NCI-H1417 treated with DMSO at 0.1 percent for 48 hours (cell line): ENCODE results near the gene NR0B2.
"Not testable (repeated sequence)": the region's sequence is repeated elsewhere in the genome, so short reads cannot be mapped to it uniquely, and the experiment has no call there.

ENCODE experiments used
- DNase-seq: peaks from one replicate; lab custom pipeline; 2025; lab: John Stamatoyannopoulos, UW

The NR0B2 gene, protein sequence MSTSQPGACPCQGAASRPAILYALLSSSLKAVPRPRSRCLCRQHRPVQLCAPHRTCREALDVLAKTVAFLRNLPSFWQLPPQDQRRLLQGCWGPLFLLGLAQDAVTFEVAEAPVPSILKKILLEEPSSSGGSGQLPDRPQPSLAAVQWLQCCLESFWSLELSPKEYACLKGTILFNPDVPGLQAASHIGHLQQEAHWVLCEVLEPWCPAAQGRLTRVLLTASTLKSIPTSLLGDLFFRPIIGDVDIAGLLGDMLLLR

DNA sequence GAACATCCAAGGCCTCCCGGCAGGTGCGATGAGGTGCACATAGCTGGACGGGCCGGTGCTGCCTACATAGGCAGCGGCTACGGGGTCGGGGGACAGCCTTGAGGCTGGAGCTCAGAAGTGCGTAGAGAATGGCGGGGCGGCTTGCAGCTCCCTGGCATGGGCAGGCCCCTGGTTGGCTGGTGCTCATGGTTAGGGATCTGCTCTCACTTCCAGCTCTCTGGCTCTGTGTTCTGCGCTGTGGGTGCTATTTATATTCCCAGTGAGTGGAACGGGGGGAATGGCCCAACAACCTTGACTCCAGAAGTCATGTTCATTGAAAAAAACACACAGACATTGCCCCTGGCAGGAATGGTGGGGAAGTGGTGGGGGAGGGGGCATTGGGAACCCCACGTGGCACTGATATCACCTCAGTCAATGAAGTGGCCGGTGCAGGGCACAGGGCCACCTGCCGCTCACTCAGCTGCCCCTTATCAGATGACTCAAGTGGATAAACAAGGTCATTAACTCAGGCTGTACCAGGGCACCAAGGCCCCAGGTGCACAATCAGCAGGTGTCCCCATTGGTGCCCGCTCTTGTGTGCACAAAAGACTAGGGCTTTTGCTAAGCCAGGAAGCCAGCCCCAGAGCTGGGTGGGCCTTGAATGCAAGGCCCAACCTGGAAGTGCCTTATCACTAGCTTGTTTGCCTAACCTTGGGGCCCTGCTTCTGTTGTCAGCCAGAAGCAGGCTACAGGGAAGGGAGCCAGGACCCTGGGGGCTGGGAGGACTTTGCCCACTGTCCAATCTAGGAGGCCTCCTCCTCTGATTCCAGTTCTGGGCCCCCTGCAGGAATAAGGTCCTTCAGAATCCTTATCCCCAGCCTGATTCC, at the start of gene NR0B2:
Gene NR0B2, minus strand, starts transcription at position 222 of the 866 bp plus-strand sequence. Its CDS starts 35 bp downstream, at position 187.
- DNase-seq, result peak; percentile 95

DNA sequence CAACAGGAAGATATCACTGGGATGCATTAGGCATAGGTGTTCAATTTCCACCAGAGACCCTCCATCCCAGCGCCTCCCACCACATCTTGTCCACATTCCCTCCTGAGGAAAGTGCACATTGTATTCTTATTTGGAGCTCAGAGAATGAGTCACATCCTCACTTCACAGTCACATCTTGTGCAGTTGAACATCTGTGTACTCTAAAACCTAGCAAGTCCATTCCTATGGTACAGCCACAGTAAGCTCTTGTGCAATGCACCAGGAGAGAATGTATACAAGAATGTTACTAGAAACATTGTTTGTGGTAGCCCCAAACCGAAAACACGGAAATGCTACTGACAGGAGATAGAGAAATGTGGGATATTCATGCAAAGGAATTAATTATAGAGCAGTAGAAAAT, 48.1 kb upstream of the NR0B2 start:
- DNase-seq, result no peak

DNA sequence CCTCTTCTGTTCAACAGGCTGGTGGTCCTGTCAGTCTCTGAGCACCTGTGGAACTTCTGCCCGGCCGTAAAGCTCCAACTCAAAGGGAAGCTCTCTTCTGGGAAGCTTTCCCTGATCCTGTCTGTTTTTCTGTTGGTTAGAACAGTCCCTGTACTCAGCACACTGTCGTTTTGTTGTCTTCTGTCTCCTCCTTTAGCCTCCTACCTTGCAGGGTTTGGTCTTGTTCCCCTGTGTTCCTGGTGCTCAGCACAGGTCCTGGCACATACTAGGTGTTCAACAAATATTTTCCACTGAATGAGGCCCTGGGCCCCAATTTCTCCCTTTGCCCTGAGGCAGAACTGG, 46.8 kb upstream of the NR0B2 start:
- DNase-seq, result no peak

DNA sequence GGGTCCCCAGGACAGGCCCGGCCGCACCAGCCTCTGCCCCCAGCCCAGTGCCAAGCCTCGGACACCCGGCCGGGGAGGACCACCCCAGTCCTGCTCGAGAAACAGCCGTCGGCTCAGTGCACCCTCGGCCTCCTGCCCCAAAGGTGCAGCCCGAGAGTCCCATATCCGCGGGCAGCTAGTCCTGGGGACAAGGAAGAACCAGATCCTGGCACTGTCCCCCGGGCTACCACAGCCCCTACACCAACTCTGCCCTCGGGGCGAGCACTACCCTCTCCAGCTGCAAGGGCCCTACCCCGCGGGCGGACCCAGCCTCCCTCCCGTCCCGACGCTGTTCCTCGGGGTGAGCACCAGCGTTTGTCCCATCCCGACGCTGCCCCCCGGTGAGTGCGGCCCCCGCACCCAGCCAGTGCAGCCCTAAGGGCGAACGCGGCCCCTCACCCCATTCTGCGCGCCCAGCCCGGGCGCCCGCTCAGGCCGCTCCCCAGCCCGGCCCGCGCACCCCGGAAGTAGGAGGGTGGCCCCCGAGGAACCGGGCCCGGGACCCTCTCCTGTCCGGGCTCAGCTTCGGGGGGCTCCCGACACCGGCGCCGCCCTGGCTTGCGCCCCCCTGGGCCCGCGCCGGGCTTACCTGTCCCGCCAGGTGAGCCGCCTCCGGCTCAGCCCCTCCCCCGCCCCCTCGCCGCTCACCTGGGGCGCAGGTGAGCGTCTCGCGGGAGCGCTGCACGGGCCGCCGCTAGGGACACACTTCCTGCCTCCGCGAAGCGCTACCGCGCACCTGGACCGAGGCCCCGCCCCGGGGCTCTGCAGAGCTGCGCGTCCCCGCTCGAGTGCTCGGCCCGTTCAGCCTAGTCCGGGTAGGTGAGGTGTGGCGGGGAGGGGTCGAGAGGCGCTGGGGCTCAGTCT, 46.2 kb upstream of the NR0B2 start, which contains the start of gene KDF1:
Gene KDF1, minus strand, starts transcription at position 747 of the 903 bp plus-strand sequence. CDS start 8,088 bp downstream, outside the sequence.
- DNase-seq, result no peak

DNA sequence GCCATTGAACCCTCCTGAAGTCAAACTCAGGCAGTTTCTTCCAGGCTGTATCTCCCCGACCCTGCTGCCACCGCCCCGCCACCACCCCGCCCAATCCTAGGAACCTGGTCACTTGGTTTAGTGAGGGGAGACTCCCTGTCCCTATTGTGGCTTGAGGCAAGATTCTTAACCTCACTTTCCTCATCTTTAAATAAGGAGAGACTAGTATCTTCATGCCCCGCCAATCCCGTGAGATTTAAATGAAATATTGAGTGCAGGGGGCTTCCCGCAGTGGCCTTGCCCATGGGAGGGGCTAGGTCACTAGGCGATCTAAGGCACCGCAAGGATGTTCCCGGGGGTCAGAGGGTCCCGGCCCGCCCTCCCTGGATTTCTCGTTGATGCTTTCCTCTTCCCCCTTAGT, 45.5 kb upstream of the NR0B2 start:
- no peak for DNase-seq

DNA sequence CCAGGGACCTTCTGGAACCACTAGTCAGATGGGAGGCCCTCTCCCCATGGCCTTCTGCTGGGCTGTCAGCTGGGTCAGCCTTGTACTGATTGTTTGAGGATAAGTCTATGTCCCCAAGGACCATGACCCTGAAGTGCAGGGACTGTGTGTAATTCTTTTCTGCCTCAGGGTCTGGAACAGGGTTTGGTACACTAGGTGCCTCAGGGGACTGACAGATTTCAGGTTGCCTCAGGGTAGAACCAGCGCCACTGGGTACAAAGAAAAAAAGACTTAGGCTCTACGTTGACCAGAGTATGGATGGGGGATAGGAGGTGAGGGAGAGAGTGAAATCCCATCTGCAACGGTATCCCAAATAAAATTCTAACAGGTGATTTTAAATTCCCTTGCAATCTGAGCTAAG, 43.5 kb upstream of the NR0B2 start:
- DNase-seq, result no peak

DNA sequence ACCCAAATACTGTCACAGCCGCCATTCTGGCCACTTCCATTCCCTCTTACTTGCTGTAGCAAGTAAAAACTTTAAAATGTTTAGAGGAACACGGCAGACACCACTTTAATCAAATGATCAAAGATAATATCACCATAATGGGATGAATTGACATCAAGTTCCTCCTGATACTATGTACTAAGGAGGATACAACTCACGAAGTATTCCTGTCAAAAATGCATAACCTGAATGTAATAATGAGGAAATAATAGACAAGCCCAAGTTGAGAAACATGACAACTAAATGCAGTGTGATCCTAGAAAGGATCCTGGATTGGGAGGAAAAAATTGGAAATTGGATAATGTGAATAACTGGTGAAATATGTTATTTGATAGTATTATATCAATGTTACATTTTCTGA, 42.5 kb upstream of the NR0B2 start:
- DNase-seq, result no peak

DNA sequence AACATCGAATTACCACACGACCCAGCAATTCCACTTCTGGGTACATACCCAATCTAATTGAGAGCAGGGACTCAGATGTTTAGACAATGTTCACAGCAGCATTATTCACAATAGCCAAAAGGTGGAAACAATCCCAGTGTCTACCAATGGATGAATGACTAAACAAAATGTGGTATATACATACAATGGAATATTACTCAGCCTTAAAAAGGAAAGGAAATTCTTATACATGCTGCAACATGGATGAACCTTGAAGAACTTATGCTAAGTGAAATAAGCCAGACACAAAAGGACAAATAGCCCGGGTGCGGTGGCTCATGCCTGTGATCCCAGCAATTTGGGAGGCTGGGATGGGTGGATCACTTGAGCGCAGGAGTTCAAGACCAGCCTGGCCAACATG, 39.6 kb upstream of the NR0B2 start:
- DNase-seq, result no peak

DNA sequence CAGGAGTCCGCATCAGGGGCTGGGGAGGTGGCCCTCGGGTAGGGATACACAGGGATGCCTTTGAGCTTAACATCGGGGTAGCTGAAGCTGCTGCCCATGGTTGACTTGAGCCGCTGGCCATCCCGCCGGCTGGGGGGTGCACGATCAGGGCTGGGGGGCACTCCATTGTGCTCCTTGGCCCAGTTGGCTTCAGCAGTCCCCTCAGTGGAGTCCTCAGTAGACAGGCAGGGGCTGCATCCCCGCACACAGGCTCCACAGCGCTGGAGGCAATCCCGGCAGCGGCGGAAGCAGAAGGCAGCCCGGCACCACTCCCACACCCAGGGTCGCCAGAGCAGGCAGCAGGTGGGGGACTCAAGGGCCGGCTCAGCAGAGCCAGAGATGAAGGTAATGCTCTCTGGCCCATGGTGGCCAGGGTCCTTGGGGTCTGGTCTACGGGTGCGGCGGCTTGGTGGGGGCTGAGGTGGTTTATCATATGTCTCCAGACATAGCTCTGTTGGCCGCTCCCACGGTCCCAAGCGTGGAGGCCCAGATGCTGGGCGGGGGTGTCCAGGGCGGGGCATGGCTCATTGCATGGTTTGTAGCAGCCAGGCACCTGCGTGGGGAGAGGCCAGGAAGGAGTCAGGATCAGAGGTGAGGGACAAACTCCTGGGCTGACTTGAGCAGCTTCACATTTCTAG, 38.2 kb upstream of the NR0B2 start:
- no peak for DNase-seq

DNA sequence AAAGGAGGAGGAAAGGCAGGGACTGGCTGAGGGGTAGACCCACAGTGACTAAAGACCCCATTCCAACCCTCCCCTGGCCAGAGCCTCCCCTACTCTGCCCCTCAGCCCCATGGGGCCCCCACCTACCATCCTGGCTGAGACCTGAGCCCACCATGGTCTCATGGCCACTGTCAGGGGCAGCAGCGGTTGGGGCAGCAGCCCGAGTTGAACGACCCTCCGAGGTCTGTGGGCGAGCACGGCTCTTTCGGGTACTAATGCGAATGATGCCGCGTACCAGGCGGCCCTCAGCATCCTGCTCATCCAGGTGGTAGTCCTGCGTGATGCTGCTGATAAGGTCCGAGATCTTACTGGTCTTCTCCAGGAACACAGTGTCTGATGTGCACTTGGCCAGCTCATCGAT, 37.4 kb upstream of the NR0B2 start:
- DNase-seq, result no peak

DNA sequence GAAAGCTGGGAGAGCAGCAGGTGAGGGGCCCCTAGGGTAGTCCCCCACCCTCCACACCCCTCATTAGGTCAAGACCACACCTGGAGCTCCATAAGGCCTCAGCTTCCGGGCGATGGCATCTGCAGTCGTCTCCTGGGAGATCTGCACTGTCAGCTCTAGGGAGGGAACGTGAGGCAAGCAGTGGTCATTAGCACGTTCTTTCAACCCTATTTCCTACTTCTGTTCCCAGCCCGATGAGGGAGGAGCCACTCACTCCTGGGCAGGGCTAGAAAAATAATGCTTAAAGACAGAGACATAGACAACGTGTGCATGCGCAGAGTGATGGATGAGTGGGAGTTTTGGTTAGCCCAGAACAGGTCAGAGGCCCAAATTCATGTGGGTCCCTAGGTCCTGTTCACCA, 36.8 kb upstream of the NR0B2 start:
- no peak for DNase-seq

DNA sequence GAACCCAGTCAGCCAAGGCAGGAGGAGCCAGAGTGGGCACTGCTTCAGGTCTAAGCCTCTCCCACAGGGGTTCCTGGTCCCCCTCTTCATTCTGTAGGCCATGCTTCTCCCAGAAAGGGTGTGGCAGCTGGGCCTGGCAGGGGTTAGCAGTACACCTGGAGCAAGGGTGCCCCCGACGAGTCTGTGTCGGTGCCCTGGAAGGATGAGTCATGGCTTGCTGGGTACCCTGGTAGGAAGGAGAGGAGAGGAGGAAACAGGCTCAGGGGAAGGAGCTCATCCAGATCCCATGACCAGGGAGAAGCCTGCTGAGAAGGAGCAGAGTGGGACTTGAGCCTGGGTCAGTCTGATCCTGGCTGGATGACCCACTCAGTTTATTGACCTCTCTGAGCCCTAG, 36.1 kb upstream of the NR0B2 start:
- DNase-seq, result no peak

DNA sequence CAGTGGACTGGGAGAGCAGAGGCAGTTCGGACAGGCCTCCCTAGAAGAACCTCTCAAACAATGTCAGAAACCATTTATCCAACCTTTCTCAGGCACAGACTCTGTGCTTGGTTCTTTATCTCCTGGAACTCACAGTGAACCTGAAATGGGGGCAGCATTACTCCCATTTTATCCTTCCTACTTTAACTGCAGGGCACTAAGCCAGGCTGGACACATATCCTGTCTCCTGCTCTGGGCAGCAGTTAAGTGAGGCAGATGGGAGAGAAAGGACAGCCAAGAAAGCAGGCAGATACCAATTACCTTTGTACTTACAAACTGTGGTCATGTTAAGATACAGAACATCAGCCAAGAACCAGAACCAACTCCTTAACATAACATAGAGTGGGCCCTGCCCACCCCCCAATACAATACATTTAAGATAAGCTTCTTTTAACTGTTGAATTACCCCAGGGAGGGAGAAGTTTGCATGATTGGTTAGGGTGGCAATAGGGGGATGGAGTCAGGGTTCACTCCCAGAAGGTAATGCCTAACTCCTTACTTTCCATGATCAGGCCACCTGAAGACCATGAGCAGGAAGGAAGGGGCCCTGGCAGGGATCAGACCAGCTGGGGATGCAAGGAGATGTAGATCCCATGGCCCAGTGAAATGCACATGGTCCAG, 35.6 kb upstream of the NR0B2 start:
- DNase-seq, result no peak

DNA sequence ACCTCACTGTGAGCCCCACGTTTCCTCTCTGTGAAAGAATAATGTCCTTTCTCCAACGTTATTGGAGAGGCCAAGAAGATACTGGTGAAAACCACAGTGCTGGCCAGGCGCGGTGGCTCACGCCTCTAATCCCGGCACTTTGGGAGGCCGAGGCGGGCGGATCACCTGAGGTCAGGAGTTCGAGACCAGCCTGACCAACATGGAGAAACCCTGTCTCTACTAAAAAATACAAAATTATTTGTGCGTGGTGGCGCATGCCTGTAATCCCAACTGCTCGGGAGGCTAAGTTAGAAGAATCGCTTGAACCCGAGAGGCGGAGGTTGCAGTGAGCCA, 34.9 kb upstream of the NR0B2 start:
- DNase-seq, result not testable (repeated sequence)

DNA sequence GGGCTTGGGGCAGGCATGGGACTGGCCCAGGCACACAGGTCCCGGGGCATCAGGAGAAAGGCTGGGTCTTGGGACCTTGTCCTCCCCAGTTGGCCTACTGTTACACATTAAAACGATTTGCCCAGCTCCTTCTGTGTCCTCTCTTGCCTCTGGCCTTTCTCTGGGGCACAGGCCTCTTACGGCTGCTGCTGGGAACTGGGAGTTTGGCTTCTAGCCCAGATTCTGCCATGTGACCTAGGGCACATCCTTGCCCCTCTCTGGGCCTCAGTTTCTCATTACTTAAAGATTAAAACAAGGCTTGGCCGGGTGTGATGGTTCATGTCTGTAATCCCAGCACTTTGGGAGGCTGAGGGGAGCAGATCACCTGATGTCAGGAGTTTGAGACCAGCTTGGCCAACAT, 32.5 kb upstream of the NR0B2 start:
- no peak for DNase-seq

DNA sequence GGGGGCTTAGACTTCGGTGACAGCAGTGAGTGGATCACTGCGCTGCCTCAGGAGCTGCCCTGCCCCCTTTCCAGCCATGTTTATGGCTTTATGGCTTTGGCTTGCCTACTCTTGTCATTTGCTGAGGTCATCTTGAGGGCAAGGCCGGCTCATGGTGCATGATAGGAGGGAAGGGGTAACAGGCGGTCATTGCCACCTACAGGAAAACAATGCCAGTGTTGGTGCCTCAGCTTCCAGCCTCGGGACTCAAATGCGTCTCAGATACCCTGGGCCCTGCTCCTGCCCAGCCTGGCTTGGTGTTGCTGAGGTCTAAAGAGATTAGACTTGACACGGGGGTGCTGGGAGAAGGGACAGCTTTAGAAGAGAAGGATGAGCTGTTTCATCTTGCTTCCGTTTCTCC, 32.0 kb upstream of the NR0B2 start:
- no peak for DNase-seq

DNA sequence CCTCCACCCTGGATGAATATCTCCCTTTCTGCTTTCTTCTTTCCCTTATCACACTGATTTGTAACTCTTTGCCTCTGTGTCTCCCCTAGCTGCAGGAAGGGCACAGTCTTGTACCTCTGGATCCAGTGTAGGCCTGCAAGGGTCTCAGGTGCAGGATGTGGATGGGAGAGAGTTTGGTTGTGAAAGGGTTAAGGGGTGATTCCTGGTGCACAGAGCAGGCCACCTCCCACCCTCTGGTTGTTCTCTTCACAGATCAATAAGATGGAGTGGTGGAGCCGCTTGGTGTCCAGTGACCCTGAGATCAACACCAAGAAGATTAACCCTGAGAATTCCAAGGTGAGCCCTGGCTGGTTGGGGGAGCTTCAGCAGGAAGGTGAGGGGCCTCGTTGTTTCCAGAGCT, 31.4 kb upstream of the NR0B2 start:
- DNase-seq, result no peak

DNA sequence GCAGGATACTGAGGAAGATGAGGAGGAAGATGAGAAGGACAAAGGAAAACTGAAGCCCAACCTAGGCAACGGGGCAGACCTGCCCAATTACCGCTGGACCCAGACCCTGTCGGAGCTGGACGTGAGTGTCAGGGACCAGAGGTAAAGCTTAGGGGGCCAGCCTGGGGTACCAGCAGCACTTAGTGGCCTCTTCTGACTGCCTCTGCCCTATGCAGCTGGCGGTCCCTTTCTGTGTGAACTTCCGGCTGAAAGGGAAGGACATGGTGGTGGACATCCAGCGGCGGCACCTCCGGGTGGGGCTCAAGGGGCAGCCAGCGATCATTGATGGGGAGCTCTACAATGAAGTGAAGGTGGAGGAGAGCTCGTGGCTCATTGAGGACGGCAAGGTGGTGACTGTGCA, 28.9 kb upstream of the NR0B2 start:
- DNase-seq, result no peak

DNA sequence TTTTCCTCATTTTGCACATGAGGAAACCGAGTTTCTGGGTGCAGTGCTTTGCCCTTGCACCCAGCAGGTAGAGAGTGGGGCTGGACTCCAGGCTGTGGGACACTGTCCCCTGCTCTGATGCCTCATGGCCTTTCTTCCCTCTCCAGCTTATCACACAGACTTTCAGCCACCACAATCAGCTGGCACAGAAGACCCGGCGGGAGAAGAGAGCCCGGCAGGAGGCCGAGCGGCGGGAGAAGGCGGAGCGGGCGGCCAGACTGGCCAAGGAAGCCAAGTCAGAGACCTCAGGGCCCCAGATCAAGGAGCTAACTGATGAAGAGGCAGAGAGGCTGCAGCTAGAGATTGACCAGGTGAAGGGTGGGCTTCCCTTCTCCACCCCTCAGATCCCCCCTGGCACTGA, 27.5 kb upstream of the NR0B2 start:
- DNase-seq, result no peak

DNA sequence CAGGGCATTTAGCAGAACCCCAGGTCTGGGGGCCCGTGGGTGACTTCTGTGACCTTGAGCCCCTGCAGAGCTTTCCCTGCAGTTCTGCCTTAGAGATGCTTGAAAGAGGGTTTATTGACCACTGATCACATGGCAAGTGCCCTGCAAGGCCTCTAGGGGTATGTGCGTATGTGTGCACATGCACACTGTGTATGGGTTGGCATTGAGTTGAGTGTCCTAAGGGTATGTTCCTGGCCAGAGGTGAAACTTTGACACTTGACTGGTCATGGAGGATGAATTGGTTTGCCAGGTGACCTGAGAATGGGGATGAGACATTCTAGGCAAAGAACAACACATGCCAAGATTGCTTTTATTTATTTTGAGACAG, 24.9 kb upstream of the NR0B2 start:
- no peak for DNase-seq

DNA sequence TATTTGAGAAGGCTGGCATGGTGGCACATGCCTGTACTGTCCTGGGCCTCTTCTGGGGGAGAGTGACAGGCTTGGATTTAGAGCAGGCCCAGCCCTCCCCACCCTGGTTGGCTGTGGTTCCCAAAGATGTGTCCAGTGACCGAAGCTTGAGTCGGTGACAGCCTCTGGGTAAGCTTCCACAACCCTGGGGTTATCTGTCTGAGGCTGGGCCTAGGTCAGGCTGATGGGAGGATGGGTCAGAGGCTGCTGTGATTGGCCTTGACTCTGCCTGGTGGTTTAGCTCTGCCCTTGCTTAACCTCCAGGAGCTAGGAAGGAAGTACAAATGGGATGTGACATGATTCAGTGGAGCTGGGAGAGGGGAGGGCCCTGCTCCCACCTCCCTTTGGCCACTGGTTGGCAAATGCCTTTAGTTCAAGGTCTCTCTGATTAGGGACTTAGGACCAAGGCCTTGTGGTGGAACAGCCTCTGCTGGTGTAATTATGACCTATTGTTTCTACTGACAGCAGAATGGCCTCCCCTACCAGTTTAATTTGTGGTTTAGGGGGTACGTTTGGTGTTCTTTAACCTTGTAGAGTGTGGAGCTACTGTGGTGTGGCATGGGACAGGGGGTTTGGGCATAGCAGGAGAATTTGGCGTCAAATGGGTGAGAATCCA, 24.4 kb upstream of the NR0B2 start:
- no peak for DNase-seq
